ENCODE results near the gene RAPGEF6.

- TF ChIP-seq CTCF (IDR thresholded peaks at IDR 0.05): no peak
- TF ChIP-seq POLR2A (IDR thresholded peaks at IDR 0.05): no peak
Measured at GRCh38 chr5:131459216-131459615, 175.8 kb downstream of the RAPGEF6 start.

Data from body of pancreas (tissue), 4 donors.